Ascending aorta (tissue), 2 donors: ENCODE results near the gene ZNF627. TPM values are rescaled to one million over a fixed set of nuclear protein-coding genes. Genes with fewer than 3 reads are reported as not detected.
A peak's percentile ranks its signal among the peaks of the same experiment; 100 is the strongest.
"Not testable (repeated sequence)": the region's sequence is repeated elsewhere in the genome, so short reads cannot be mapped to it uniquely, and the experiment has no call there.

Experiments
- DNase-seq, 2 donors: peaks; one replicate each; pipeline ENCODE4 v3.0.0-alpha.2; 2019; ENCODE audit warnings: low spot score in 2 of 2
- H3K27ac ChIP-seq, 2 donors: fragments of 200-600 bp; sonication (generic); one replicate each; pipeline ENCODE4 v1.5.1; 2016 to 2017; ENCODE audit warnings: mild to moderate bottlenecking in 1 of 2
- H3K27me3 ChIP-seq: fragments of 200-600 bp; sonication (generic); one replicate; pipeline ENCODE4 v1.5.1; 2017
- H3K36me3 ChIP-seq, 2 donors: fragments of 200-600 bp; sonication (generic); one replicate each; pipeline ENCODE4 v1.5.1; 2016
- H3K4me1 ChIP-seq, 2 donors: fragments of 200-600 bp; sonication (generic); one replicate each; pipeline ENCODE4 v1.5.1; 2016 to 2017; ENCODE audit warnings: mild to moderate bottlenecking in 1 of 2
- H3K4me3 ChIP-seq, 2 donors: fragments of 200-600 bp; sonication (generic); one replicate each; pipeline ENCODE4 v1.5.1; 2016 to 2017; ENCODE audit warnings: mild to moderate bottlenecking in 1 of 2
- H3K9me3 ChIP-seq, 2 donors: fragments of 200-600 bp; sonication (generic); one replicate each; pipeline ENCODE4 v1.5.1; 2016
- intact Hi-C: fragments of 100-400 bp; cut with DNase I; formaldehyde crosslinking; loops from one replicate; pipeline ENCODE4 v1.15.1; 2023
- total RNA-seq: library from RNA; depleted of rRNA; stranded (reverse); fragments of >200 nt; gene quantifications from one replicate; pipeline ENCODE4 v1.1.0, GENCODE V29; 2016
- TF ChIP-seq, protein P1 (sequence below), 3 experiments: fragments of 200-600 bp in 2 of 3; fragments of 450-650 bp in 1 of 3; sonication (generic) in 2 of 3; IDR thresholded peaks; one replicate each; pipeline ENCODE4 v1.5.1; 2016 to 2019; ENCODE audit warnings: antibody characterized with exemption in 3 of 3, mild to moderate bottlenecking in 1 of 3, moderate library complexity in 1 of 3

The ZNF627 gene
- total RNA-seq, 1 donor from 2014 or later = 7.6 TPM

DNA sequence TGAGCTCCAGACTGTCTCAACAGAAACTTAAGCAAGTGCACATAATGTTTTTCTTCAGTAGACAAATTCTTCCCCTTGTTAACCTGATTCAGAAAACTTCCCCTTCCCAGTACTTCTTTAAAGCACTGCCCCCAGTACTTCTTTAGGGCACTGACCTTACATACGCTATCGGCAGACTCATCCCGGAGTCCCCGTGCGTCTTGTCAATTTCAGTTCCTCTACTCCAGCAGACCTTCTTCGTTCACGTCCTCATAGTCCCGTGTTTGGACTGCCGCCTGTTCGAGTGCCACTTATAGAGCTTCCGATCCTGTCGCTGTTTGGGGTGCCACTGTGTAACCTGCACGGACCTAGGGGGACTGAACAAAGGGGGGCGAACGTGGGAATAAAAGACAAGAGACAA is 29.0 kb downstream of the ZNF627 start:
- no peak for DNase-seq
- TF ChIP-seq, protein P1, sequence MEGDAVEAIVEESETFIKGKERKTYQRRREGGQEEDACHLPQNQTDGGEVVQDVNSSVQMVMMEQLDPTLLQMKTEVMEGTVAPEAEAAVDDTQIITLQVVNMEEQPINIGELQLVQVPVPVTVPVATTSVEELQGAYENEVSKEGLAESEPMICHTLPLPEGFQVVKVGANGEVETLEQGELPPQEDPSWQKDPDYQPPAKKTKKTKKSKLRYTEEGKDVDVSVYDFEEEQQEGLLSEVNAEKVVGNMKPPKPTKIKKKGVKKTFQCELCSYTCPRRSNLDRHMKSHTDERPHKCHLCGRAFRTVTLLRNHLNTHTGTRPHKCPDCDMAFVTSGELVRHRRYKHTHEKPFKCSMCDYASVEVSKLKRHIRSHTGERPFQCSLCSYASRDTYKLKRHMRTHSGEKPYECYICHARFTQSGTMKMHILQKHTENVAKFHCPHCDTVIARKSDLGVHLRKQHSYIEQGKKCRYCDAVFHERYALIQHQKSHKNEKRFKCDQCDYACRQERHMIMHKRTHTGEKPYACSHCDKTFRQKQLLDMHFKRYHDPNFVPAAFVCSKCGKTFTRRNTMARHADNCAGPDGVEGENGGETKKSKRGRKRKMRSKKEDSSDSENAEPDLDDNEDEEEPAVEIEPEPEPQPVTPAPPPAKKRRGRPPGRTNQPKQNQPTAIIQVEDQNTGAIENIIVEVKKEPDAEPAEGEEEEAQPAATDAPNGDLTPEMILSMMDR (IDR thresholded peaks at IDR 0.05) = no peak
- intact Hi-C loops = no loop called here

DNA sequence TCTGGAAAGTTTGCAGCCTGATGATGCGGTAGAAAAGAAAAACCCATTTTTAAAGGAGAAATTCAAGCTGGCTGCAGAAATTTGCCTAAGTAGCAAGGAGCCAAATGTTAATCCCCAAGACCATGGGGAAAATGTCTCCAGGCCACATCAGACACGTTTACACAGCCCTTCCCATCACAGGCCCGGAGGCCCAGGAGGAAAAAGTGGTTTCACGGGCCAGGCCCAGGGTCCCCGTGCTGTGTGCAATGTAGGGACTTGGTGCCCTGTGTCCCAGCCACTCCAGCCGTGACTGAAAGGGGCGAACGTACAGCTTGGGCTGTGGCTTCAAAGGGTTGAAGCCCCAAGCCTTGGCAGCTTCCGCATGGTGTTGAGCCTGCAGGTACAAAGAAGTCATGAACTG is 35.9 kb downstream of the ZNF627 start:
- Histone ChIP-seq H3K27me3 (no peaks in the 10 kb centered on the region), H3K27ac (no peak overlapping the region), H3K9me3 (no peaks in the 10 kb centered on the region), H3K4me3 (no peak overlapping the region), H3K4me1 (no peaks in the 10 kb centered on the region), H3K36me3 (no peaks in the 10 kb centered on the region)
- DNase-seq = no peak
- intact Hi-C loops = no loop called here
- TF ChIP-seq, protein P1 (IDR thresholded peaks at IDR 0.05) = no peak

More for the DNA sequence above, 29.0 kb downstream of the ZNF627 start:
- Histone ChIP-seq H3K36me3 (no peaks in the 10 kb centered on the region), H3K4me3 (no peak overlapping the region), H3K4me1 (peaks cover 0 to 8% of the 10 kb centered on the region in 2 donors), H3K27ac (no peak overlapping the region), H3K27me3 (no peaks in the 10 kb centered on the region), H3K9me3 (no peaks in the 10 kb centered on the region)

DNA sequence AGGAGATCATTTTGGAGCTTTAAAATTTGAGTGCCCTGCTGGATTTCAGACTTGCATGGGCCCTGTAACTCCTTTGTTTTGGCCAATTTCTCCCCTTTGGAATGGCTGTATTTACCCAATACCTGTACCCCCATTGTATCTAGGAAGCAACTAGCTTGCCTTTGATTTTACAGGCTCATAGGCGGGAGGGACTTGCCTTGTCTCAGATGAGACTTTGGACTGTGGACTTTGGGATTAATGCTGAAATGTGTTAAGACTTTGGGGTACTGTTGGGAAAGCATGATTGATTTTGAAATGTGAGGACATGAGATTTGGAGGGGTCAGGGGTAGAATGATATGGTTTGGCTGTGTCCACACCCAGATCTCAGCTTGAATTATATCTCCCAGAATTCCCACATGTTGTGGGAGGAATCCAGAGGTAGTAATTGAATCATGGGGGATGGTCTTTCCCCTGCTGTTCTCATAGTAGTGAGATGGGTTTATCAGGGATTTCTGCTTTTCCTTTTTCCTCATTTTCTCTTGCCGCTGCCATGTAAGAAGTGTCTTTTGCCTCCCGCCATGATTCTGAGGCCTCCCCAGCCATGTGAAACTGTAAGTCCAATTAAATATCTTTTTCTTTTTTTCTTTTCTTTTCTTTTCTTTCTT is 36.9 kb downstream of the ZNF627 start:
- DNase-seq, H3K9me3 ChIP-seq, H3K4me3 ChIP-seq, H3K36me3 ChIP-seq, H3K27ac ChIP-seq, H3K27me3 ChIP-seq, intact Hi-C loops, H3K4me1 ChIP-seq: not testable (repeated sequence)

DNA sequence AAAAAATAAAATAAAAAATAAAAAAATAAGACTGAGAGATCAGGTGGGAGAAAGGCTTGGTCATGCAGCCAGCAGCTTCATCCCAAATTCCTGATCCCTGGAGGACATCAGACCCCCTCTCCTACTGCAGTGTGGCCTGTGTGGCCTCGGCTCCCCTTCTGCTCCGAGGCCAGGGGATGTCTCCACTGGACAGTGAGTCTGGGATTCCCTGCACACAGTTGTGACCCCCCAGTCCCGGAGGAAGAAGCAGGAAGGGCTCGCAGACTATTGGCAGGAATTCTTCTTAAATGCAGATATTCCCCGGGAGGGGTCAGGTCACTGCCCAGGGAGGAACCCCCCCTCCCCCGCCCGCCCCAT is 41.9 kb downstream of the ZNF627 start:
- Histone ChIP-seq H3K4me3 (peak overlapping the region; percentile 70 to 79), H3K36me3 (no peaks in the 10 kb centered on the region), H3K4me1 (peaks cover 0 to 7% of the 10 kb centered on the region in 2 donors), H3K9me3 (no peaks in the 10 kb centered on the region), H3K27me3 (no peaks in the 10 kb centered on the region), H3K27ac (no peak overlapping the region)
- intact Hi-C loops = no loop called here
- TF ChIP-seq, protein P1 (IDR thresholded peaks at IDR 0.05) = no peak
- no peak for DNase-seq

DNA sequence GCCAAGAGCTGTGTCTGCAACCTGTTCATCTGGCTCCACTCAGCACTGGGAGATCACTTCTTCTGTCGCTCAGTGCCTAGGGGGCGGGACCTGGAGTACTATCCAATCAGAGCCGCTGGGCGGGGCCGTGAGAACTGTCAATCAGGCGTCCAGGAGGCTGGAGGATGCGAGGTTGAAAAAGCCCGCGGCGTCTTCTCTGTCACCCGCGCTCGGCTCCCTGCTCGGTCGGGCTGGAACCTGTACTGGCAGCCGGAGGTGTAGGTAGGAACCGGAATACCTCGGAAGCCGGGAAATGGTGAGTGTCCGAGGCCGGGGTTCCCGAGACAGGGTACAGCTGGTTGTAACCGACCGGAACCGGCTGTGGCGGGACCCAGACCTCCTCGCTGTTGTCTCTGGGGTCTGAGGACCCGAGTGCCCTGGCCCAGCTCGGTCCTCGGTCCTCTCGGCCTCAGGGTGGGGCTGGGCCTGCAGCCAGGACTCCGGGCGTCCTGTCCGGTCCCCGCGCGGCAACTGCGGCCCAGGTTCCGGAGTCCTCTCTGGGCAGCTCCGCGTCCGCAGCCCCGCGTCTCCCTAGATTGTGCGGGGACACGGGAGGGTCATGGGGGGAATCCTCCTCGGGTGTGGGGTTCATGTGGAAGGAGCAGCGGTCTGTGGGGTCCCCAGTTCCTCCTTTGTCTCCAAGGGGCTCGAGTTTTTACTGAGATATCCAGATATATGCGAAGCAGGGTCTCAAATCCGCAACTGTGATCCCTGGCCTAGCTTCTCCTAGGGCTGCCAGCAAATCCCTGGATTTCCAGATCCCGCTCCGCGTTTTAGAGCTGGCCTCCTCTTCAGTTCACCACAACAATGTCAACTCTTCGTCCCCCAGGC is 42.6 kb downstream of the ZNF627 start:
- no peaks in the 10 kb centered on the region for H3K27me3 ChIP-seq
- H3K9me3 ChIP-seq = no peaks in the 10 kb centered on the region
- H3K4me3 ChIP-seq = peak overlapping the region; percentile 70 to 79
- H3K36me3 ChIP-seq = no peaks in the 10 kb centered on the region
- DNase-seq = peak; percentile 83 to 96
- intact Hi-C loops = no loop called here
- no peak overlapping the region for H3K27ac ChIP-seq
- TF ChIP-seq, protein P1 (IDR thresholded peaks at IDR 0.05) = no peak
- peaks cover 0 to 7% of the 10 kb centered on the region in 2 donors for H3K4me1 ChIP-seq

DNA sequence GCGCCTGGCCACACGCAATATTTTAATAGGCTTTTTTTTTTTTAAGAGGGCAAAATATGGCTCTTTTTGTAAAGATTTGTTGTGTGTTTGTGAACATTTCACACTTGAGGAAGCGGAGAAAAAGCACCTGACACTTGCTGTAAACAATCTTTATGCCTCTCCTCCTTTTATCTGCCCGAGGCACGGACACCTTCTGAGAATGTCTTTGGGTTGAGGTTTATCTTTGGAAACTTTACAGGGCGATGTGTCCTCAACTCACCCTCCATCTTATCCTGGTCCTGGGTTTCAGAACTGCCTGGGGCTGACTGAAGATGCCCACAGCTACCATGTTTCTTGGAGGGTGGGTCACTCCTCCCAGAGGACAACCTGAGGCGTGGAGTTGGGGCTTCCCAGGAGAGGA is 44.0 kb downstream of the ZNF627 start:
- no peaks in the 10 kb centered on the region for H3K36me3 ChIP-seq
- intact Hi-C loops = no loop called here
- DNase-seq = no peak
- TF ChIP-seq, protein P1 (IDR thresholded peaks at IDR 0.05) = no peak
- H3K4me3 ChIP-seq = no peak overlapping the region
- peaks cover 0 to 7% of the 10 kb centered on the region in 2 donors for H3K4me1 ChIP-seq
- no peaks in the 10 kb centered on the region for H3K9me3 ChIP-seq
- no peaks in the 10 kb centered on the region for H3K27me3 ChIP-seq
- no peak overlapping the region for H3K27ac ChIP-seq
